ENCODE measurements around the gene MROH2B.
A peak's percentile ranks its signal among the peaks of the same experiment; 100 is the strongest.

MROH2B gene

GRCh38 chr5:41012318-41012717, 58.8 kb downstream of the MROH2B start:
- no peak for DNase-seq

DNA sequence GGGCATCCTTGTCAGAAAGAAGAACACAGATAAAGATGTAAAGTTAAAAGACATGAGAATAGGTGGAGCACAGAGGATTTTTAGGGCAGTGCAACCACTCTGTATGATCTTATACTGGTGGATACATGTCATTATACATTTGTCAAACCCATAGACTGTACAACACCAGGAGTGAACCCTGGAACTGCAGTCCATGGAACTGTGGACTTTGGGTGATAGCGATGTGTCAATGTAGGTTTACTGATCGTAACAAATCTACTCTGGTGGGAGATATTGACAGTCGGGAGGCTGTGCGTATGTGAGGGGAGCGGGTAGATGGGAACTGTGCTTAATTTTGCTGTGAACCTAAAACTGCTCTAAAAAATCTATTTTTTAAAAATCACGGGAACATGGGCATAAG, 60.6 kb downstream of the MROH2B start:
- no peak for DNase-seq

GRCh38 chr5:41009232-41009631, 61.9 kb downstream of the MROH2B start:
- DNase-seq = peak; percentile 86

DNA sequence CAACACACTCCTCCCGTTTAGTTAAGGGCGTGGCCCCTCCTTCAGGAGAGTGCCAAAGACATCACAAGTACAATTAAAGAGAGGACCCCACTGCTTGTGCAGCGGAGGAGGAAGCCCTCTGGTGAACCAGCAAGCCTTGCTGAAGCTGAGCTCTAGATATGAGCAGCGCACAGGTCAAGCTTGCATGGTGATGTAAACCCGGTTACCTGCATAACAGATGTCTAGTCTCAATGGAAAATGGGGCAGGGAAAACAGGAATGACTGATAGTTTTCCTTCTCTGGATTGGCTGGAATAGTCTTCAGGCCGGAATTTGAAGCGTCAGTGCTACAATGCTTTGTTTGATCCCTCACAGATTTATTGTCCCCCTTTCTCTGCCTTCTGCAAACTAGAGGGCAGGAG, 66.2 kb downstream of the MROH2B start:
- DNase-seq = no peak

DNA sequence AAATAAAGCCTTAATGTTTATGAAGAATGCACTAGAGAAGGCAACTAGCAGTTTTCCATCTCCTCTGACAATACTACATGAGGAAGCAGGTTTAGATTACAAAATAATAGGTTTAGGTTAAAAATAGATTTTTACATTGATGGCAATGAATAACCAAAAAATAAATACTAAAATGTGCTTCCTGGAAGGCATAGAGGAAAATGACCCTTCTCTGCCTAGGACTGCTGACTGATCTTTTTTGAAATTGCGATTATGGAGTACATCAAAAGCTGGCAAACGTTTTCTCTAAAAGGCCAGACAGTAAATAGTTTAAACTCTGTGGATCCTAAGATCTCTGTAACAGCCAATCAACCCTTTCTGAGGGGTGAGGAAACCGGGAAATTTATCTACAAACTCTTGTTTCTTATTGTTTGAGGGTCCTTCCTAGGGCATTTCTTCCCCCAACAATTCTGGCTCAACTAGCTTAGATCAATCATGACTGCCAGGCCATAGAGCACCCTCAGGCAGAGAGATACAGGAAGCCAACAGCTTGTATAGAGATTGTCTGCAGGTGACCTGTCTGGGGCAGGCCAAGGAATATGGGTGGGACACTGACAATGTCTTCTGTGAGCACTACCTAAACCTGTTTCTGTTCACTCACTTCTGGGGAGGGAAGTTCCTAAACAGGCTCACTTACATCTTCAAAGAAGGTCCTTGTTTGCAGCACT, 67.3 kb downstream of the MROH2B start:
- DNase-seq = no peak

DNA sequence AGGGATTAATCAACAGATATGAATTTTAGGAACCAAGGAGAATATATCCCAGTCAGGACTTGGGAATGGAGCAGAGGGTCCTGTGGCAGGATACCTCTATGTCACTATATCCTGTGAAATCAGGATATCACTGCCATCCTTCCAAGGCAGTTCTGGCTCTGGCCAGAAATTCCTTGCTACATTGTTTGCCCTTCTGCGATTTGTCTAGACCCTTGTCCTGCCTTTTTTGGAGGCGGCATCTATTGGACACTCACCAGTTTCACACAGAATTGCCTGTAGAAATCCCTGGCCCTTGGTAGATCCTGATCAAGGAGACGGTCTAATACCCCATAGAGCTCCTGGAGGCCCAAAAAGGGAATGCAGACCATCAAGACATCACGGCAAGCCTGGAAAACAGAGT, 71.2 kb downstream of the MROH2B start:
- no peak for DNase-seq

DNA sequence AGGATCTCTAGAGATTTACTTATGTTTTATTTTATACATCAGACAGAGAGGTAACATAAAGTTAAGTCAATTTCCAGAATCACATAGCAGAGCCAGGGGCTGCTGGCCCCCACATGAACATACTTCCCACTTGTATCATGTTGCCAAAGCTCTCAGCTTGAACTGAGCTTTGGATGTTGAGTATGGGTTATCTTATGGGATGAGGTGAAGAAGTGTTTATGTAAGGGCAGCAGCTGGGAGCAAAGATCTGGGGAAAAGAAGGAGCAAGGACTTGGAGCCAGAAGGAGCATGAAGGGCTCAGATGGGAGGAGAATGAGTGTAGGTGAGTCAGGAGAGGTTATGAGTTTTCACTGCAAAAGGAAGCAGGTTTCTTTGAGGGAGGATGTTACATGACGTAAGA, 72.0 kb downstream of the MROH2B start:
- DNase-seq = no peak

GRCh38 chr5:40995801-40996586, 75.1 kb downstream of the MROH2B start:
- DNase-seq = no peak

- DNase-seq = no peak
Observed at GRCh38 chr5:40991981-40992559, 79.1 kb downstream of the MROH2B start.

- peak; percentile 60 for DNase-seq
Observed at GRCh38 chr5:40991168-40991980, 79.8 kb downstream of the MROH2B start.

DNA sequence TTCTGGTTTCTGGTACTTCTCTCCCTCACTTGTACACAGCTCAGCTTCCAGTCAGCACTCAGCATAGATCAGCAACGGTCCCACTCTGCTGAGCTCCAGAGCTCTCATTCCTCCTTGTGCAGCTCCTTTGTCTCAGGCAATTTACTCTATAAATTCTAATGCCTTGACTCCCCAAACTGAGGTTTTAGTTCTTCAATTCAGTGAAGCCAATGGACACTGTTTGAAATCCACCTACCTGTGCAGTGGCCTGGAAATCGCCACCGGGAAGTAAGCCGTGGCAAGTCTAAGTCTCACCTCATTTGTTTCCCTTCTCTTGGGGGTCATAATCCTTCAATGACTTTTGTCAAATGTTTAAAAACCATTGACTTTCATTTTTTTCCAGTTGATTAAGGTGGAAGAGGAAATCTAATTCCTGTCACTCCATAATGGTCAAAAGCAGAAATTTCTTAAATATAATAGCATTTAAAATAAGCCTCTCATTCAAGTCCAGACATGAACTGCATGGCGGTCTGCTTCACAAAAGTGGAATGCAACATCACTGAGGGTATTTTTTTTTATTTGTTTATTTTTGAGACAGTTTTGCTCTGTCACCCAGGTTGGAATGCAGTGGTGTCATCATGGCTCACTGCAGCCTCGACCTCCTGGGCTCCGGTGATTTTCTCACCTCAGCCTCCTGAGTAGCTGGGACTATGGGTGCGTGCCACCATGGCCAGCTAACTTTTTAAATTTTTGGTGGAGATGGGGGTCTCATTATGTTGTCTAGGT, 82.2 kb downstream of the MROH2B start:
- peak; percentile 47 for DNase-seq

DNA sequence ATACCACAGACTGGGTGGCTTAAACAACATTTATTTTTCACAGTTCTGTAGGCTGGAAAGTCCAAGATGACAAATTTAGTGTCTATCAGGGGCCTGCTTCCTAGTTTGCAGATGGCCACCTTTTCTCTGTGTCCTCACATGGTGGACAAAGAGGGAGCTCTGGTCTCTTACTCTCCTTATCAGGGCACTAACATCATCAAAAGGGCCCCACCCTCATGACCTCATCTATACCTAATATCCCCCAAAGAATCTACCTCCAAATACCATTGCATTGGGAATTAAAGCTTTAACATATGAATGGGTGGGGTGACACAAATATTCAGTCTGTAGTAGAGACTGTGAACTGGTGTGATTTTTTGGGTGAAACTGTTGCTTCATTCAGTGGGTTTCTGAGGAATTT, 83.8 kb downstream of the MROH2B start:
- DNase-seq = no peak

GRCh38 chr5:40986666-40987065, 84.5 kb downstream of the MROH2B start:
- no peak for DNase-seq

DNA sequence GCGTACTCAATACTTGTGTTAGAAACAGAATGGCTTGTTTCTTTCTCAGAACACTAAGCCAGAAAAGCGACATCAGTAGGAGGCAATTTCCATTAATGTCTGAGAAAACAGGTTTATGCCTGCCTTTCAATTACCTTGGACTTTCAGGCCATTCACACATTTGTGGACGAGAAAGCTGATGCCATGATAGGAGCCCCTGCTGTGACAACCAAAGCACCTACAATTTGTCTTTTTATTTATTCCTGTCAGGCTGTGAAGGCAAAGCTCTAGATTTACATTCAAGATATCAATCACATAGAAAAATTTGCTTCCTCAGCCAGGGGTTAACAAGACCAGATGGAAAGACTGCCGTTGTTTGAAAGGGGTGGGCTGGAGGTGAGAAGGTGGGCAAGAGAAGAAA, 85.6 kb downstream of the MROH2B start:
- DNase-seq = no peak

DNA sequence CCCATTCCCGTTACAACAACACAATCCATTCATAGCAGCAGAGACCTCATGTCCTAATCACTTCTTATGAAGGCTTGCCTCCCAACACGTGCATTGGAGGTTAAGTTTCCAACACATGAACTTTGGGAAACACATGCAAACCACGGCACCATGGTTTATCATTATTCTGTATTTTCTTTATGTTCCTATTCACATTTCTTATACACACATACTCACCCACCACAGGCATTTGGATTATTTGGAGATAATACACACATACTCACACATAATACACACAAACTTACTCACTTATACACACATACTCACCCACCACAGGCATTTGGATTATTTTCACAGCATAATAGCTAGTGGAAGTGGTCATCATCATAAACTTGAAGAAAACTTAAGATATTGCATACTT, 86.3 kb downstream of the MROH2B start:
- DNase-seq = peak; percentile 78

- DNase-seq = peak; percentile 39
Observed at GRCh38 chr5:40983781-40984180, 87.4 kb downstream of the MROH2B start.

DNA sequence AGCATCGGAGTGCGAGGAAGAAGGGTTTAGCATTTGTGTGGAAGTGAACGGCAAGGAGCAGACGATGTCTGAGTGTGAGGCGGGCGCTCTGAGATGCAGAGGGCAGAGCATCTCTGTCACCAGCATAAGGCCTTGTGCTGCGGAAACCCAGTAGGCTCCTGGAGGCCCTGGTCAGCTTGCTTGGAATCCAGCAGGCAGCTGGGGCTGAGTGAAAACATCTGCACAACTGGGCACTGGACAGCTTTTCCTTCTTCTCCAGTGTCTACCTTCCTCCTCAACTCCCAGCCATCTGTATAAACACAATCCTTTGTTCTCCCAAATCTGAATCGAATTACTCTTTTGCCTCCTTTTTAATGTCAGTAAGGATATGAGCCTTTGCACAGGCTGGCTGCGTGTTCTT, 89.7 kb downstream of the MROH2B start:
- no peak for DNase-seq

GRCh38 chr5:40976836-40977235, 94.3 kb downstream of the MROH2B start:
- DNase-seq = no peak

DNA sequence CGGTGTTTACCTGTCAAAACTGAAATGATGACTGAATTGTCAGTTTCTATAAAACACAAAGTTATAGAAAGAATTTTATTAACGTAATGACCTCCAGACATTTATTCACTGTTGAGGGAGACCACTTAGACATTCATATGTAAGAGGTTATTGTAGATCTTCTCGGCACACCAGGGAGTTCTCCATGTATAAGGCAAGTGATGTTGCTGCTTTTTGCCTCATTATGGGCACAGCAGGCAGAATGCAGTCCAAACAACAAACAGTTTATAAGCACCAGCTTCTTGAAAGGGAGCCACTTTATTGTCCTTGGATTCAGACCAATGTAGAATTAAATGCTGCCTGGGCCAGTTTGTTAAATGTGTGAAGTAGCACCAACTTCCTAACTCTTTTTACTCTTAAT, 95.1 kb downstream of the MROH2B start:
- no peak for DNase-seq

- DNase-seq = no peak
Observed at GRCh38 chr5:40973364-40974004, 97.7 kb downstream of the MROH2B start.

DNA sequence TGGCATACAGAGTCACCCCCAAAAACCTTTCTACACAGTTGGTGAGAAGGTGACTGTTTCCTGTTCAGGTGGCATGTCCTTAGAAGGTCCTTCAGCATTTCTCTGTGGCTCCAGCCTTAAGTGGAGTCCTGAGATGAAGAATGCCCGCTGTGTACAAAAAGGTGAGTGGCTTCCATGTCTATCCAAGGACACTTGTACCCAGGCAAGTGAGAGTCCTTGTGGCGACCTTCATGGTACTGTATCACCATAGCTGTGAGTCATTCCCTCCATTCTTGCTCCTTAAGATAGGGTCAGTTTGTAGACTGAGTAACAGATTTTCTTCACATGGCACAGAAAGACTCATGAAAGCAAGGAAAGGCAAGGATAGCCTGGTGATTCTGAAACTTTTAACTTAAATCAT, 98.7 kb downstream of the MROH2B start:
- no peak for DNase-seq
